Activated gamma-delta T cell treated with anti-CD3 and anti-CD28 coated beads, Interleukin-2, amount 50 U/mL, for 16 hours (primary cell): ENCODE data around the gene PEX10.

Source experiments
- DNase-seq: peaks from one replicate; pipeline ENCODE4 v3.0.0-alpha.2; 2020; ENCODE audit warnings: low read depth

Gene PEX10

GRCh38 chr1:2425892-2426291 lies 13.5 kb upstream of the PEX10 start:
- DNase-seq = no peak

- no peak for DNase-seq
These were observed 10.2 kb upstream of the PEX10 start for GRCh38 chr1:2422523-2422922.

DNA sequence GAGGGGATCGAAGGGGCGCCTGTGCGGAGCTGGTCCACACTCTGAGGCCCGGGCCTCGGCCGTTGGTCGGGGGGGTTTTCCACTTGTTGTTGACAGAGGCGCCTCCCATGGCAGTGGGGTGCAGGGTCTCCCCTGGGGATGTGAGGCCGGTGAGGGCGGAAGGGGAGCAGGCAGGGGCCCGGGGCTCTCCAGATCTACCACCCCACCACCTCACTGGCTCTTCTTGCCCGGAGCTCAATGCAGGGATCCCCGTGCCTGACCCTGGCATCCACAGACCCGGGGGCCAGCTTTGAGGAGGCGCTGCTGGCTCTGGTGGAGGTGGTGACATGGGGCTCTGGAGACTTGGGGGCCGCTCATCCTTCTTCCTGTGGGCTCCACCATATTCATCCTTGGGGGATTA lies 7.1 kb upstream of the PEX10 start:
- no peak for DNase-seq

DNA sequence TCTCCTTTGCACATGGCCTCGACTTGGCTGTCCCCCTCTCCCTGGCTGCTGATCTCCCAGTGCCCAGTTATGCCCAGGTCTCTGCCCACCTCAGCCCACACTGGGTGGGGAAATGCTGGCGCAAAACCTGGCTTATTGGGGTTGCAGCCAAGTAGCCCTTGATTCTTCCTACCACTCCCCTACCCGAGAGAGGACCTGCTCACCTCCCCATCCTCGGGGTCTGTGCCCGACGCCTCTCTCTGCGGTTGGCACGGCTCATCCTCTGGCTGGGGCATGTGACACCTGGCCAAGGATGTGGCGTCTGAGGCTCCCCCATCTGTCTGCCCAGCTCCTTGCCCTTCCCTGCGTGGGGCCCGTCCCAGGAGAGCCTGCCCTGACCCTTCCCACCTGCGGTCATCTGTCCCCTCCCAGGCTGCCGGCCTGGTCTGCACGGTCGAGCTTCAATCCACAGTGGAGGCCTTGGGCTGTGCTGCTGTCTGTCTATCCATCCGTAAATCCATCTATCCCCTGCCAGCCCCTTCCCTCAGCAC lies 6.5 kb upstream of the PEX10 start:
- DNase-seq = no peak

DNA sequence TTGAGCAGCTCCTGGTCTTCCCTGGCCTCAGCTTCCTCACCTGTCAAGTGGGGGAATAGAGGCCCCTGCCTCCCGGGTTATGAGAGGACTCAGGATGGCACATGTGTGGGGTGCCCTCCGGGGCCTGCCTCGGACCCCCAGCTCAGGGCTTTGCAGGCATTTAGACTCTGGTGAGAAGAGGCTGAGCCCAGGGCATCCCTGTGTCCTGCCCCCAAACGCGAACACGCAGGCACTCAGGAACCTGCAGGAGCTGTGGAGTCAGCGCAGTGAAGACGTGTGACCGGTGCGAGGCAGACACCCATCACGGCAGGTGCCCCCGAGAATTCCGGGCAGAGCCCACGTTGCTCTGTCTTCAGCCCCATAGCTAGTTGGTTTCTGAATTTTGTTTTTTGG lies 5.5 kb upstream of the PEX10 start:
- no peak for DNase-seq

GRCh38 chr1:2417083-2417832 lies 4.9 kb upstream of the PEX10 start:
- no peak for DNase-seq

DNA sequence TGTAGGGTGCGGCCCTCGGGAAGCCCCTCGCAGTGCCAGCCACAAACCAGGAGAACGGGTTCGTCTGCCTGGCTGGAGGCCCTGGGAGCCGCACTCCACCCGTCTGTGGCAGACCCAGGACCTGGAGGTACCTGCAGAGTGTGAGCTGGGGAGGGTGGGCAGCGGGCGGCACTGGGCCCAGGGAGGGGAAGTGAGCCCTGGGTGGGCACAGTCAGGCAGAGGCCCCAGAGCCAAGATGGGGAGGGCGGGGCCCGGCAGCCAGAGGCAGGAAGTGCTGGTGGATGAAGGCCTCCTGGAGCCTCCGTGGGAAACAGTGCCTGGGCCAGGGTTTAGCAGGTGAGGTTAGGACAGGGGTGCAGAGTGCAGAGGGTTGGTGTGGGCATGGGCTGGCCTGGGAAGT lies 4.0 kb upstream of the PEX10 start:
- DNase-seq = no peak

DNA sequence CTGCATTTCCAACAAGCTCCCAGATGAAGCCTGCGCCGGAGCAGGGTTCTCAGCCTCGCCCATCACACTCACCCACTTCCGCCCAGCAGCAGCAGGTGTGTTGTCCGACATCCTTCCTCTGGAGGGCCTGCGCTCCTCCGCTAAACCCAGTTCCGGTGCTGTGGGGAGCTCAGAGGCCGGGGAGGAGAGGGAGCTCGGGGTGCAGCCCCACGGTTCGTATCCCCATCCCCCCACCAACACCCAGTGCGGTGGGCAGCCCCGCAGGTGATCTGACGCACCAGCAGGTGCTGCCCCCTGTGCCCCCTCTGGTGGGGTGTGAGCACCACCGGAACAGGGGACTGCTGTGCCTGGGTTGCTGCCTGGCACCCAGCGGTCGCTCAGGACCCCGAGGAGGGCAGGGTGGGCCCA lies 3.4 kb upstream of the PEX10 start:
- no peak for DNase-seq

- DNase-seq = no peak
These were observed 3.0 kb upstream of the PEX10 start for GRCh38 chr1:2415337-2415736.

- DNase-seq = peak; percentile 70
These were observed 2.1 kb upstream of the PEX10 start for GRCh38 chr1:2414297-2414958.

GRCh38 chr1:2413495-2414296 lies 1.3 kb upstream of the PEX10 start:
- DNase-seq = no peak

DNA sequence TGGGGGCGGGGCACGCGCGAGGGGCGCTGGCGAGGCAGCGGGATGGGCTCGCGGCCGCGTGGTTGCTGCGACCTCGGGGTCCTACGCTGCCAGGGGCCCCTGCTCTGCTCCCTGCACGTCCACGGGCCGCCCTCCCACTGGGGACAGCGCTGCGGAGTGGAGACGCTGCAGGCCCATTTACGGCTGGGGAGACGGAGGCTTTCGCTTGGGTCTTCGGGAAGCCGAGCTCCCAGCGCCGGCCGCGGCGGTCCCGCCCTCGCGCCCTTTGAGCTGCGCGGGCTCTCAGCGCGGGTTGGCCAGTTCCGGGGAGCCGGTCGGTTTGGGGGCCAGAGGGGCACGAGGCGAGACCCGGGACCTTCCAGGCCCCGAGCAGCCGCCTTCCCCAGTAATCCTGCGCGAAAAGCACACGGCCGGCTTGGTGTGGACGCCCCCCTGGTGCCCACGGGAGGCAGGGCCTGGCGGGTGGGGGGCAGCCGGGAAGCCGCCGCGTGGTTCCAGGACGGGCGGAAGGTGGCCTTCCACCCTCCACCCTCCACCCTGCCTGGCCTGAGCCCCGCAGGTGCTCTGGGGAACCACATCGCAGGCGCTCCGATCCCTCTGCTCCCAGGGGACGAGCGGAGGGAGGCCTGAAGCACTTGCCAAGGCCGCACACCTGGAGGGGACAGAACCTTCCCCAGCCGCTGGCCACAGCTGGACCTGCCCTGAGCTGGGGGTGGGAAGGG lies 570 bp upstream of the PEX10 start:
- no peak for DNase-seq

DNA sequence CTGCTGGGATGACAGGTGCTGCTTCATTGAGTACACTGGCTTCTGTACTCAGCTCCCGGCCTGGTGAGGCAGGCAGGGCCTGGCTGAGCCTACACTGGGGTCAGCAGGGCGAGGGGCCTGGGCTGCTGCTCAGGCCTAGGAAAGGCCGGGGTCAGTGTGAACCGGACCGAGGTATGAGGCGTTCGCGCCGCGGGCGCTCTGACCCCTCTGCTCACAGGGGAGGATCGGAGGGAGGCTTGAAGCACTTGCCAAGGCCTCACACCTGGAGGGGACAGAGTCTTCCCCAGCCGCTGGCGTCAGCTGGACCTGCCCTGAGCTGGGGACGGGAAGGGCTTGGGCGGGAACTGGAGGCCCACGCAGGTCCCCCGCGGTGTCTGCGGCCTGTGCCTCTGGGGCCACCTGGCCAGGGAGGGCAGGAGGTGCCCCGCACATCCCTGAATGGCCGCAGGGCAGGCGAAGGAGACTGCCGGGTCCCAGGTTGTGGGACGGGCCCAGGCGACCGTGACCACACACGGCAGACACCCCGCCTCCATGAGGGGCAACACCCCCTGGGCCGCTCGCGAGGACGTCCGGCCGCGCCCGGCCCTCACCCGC lies 466 bp downstream of the PEX10 start:
- DNase-seq = no peak

DNA sequence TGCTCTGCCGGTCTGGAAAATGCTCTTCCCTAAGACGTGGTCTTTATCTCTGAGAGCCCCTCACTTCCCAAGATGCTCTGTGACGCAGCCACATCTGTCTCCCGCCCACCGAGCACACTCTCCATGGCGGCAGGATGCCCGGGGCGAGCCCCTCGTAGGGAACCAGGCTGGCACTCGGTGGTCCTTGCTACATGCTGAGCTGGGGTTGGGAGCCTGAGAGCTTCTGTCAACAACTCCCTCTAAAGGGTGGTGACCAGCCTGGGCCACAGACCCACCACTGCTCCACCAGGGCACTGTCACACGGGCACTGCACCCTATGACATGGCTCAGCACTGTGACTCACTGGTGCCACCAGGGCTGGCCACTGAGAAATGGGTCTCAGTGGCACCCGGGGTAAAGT lies 2.6 kb downstream of the PEX10 start:
- DNase-seq = no peak

- no peak for DNase-seq
These were observed 3.5 kb downstream of the PEX10 start for GRCh38 chr1:2408859-2409276.

DNA sequence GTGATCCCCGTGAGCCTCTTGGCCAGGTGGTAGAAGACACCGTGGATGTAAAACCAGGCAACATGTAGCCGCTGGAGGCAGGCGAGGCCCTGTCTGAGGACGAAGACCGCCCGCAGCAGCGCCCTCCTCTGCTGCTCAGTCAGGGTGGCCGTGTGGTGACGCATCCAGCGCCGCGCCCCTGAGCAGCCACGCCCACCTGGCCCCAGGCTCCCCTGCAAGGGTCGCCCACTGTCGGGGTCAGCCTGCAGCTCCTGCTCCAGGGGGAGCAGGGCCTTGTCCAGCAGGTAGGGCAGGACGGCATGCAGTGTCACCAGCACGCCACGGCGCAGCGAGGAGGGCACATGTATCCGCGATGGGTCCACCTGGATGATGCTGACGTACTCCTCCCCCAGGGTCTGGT lies 3.9 kb downstream of the PEX10 start:
- DNase-seq = no peak

DNA sequence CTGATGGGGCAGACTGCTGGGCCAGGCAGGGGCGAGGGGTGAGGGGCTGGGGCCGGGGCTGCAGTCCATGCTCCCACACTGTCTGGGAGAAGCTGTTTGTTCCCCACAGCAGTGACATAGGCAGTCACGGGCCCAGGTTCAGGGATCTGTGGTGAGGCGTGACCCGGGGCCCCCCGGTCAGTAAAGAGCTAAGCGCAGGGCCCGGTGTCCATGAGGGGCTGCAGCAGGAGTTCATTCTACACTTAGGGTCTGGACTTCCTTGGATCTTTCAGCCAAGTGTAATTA lies 4.4 kb downstream of the PEX10 start:
- no peak for DNase-seq

GRCh38 chr1:2407166-2407990 lies 5.0 kb downstream of the PEX10 start:
- no peak for DNase-seq

GRCh38 chr1:2406451-2407041 lies 5.8 kb downstream of the PEX10 start:
- no peak for DNase-seq

DNA sequence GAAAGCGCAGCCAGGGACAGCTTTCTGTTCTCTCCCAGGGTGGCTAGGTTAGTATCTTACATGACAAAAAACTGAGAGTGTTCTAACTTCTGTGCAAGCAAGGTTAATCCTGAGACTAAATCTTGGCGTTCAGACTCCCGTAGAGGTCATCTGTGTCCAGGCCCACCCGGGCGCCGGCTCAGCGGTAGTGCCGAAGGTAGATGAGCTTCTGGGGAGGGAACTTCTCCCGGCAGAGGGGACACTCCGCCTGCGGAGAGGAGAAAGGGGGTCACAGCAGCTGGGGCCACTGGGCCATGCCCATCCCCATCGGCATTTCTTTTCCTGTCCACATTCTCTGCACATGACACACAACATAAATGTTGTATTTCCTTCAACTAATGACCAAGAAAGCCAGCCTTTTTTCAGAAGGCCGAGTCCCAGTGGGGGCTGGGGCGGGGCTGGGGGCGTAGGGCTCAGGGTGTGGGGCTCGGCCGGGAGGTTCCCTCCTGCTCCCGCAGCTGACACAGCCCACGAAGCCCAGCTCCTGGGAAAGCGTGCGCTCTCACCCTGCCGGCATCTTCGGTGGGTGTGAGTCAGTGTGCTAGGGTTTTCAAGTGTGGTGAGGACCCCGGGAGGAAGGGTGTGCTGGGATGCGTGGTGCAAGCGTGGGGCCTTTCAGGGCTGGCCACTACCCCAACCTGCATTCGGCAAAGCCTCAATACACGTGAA lies 6.6 kb downstream of the PEX10 start:
- no peak for DNase-seq
